Epithelial cell of proximal tubule (primary cell): Measurements from ENCODE around the gene SCYL2. TPM values are rescaled to one million over a fixed set of nuclear protein-coding genes. Genes with fewer than 3 reads are reported as not detected.

Experiments
- DNase-seq: peaks from one replicate; pipeline ENCODE4 v3.0.0-alpha.2; 2011; ENCODE audit warnings: low read depth
- H3K4me3 ChIP-seq: 2 replicates; pipeline ENCODE4 v1.5.1; 2011; ENCODE audit warnings: low read depth, mild to moderate bottlenecking, low read length
- total RNA-seq: library from RNA; depleted of rRNA; stranded (reverse); fragments of >200 nt; gene quantifications from 2 replicates; pipeline ENCODE4 v1.2.3, GENCODE V29; 2015
- TF ChIP-seq, protein P1 (sequence below): conservative IDR thresholded peaks from 2 replicates; pipeline ENCODE4 v1.5.1; 2012; ENCODE audit warnings: low read depth, mild to moderate bottlenecking, low read length

SCYL2 gene
- total RNA-seq, 1 donor from 2014 or later = 24.6 TPM

DNA sequence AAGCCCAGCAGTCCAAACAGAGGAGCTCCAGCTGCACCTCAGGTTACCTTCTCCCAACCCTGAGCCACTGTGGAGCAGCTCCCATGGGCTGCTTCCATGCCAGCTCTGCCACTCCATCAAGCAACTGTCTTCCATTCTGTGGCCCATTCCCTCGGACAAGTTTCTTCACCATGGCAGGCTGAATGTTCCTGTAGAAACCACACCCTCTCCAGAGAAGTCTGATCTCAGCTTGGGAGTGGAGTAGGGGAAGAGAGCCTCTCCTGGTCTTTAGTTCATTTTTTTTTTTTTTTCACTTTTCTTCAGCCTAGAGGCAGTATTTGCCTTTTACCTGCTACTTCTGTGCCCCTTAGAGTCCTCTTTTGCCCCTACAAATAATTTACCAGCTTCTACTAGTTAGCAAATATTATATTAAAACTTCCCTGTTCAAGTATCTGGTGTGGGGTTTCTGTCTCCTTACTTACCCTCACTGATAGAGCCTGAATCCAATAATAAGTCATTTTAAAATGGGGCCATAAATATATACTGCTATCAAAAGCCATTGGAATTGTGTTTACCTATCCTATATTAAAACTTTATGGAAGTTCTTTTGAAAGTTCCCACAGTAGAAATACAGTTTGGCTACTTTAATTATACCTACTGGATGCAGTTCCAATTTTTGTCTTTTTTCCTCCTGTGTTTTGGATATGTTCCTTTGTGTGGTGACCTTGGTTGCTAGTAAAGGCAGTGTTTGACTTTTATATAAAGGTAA, 78.2 kb downstream of the SCYL2 start:
- no peak overlapping the region for H3K4me3 ChIP-seq
- no peak for DNase-seq
- TF ChIP-seq, protein P1, sequence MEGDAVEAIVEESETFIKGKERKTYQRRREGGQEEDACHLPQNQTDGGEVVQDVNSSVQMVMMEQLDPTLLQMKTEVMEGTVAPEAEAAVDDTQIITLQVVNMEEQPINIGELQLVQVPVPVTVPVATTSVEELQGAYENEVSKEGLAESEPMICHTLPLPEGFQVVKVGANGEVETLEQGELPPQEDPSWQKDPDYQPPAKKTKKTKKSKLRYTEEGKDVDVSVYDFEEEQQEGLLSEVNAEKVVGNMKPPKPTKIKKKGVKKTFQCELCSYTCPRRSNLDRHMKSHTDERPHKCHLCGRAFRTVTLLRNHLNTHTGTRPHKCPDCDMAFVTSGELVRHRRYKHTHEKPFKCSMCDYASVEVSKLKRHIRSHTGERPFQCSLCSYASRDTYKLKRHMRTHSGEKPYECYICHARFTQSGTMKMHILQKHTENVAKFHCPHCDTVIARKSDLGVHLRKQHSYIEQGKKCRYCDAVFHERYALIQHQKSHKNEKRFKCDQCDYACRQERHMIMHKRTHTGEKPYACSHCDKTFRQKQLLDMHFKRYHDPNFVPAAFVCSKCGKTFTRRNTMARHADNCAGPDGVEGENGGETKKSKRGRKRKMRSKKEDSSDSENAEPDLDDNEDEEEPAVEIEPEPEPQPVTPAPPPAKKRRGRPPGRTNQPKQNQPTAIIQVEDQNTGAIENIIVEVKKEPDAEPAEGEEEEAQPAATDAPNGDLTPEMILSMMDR = no peak

DNA sequence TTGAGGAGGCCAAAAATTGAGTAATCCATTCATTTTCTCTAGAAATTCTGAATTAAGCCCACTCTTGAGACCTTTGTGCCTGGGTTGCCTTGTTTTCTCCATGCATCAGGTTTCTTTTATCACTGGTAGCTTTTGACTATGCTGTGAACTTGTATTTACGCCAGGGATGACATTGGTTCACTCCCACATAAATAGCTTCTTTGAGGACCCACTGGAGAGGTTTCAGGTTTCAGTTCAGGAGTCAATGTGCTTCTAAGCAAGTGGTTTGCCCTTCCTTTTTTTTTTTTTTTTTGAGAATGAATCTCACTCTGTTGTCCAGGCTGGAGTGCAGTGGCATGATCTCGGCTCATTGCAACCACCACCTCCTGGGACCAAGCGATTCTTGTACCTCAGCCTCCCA, 79.7 kb downstream of the SCYL2 start:
- TF ChIP-seq, protein P1 = no peak
- no peak for DNase-seq
- H3K4me3 ChIP-seq = no peak overlapping the region

DNA sequence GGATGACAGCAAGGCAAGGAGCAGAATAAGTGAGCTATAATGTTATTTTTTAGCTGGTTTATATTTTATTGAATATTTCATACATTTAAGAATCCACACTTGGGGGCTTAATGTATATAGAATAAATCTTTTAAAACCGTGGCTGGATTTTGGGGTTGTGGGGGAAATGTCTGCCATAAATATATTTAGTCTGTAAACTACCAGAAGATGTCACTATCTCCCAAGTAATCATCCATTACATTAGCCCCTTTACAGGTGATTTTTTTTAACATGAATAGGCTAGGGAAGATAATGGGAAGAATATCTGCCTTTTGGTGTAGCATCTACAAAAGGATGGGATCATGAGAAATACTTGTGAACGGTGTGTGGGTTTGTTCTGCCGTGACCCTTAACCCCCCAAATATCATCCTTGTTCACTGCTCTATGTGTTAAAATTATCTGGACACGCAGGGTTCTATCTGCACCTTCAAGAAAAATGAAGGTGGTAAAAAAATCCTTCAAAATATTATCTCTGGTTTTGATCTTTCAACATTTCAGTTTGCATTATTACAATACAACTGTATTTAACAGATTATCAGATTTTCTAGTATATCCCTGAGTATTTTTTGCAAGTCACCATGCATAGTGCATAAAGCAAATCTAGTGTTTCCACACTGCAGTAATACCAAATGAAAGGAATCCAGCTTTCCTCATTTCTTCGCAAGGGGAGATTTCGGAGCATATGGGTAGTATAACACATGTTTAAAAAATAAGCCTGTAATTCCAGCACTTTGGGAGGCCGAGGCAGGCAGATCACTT, 81.9 kb downstream of the SCYL2 start:
- DNase-seq = no peak

DNA sequence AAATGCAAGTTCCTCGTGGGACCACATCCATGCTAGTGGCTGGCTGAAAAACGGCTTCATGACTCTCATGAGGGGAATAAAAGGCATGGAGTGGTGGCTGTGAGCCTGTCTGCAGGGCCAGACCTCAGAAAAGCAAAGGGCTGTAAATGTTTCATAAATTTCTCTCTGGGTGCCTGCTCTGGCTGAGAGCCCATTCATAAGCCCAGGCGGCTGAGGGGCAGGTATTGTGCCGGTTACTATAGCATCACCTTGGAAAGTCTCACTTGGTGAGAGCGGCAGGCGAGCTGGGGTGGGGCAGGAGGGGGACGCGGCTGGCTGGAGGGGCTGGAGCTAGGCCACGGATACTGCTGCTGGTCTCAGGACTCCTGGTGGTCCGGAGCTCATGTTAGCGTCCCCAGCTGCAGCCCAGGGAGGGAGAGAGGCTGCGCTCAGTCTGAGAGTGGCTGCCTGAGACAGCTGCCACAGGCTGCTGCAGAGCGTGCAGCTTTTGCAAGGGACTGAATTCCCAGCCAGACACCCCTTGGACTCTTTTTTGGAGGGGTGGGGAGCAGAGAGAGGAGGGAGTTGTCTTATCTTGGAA, 89.8 kb downstream of the SCYL2 start, which contains the start of gene SLC17A8:
Gene SLC17A8 (plus strand): TSS at position 431 of the 580 bp plus-strand sequence. CDS start 318 bp downstream, outside the sequence.
- peak within 1 kb of the TSS; percentile 1 for H3K4me3 ChIP-seq
- DNase-seq = no peak
- TF ChIP-seq, protein P1 = no peak

More for the DNA sequence above, 81.9 kb downstream of the SCYL2 start:
- TF ChIP-seq, protein P1 = peak; percentile 52
- H3K4me3 ChIP-seq = no peak overlapping the region

DNA sequence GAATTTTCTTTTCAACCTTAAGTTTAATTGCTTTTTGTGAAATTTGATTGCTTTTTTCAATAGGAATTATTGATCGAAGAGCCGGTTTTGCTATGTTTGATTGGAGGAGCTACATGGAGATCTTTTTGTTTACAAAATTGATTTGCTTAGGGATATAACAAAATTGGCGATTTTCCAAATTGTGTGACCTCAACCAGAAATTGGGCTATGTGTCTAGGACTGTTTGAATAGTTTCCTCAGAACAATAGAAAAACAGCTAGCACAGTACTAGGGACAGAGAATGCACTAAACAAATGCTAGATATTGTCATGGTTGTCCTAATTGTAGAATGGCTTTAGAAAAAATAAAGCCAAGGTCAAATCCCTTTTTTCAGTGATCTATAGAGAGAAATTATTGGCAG, 92.3 kb downstream of the SCYL2 start:
- TF ChIP-seq, protein P1 = no peak
- DNase-seq = no peak
- H3K4me3 ChIP-seq = no peak overlapping the region

DNA sequence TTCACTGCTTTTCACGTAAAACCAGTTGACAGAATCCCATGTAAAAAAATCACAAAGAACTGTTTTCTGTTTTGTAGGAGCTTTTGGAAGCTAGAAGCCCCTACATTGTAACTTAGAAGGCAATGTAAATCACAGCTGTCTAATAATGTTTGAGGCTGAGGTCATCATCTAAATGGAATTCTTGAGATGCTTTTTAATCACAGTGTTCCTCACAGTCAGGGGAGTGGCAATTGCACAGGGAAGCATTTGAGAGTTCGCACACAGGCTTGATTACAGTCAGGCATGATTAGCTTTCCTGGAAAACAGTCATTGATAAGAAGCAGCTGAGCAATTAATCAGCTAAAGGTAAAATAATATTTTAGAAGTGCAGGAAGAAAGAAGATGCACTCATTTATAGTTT, 92.8 kb downstream of the SCYL2 start:
- no peak overlapping the region for H3K4me3 ChIP-seq
- TF ChIP-seq, protein P1 = no peak
- no peak for DNase-seq
